HG03460 (cell line): ENCODE results near the gene TAS2R60.
"Not testable (repeated sequence)": the region's sequence is repeated elsewhere in the genome, so short reads cannot be mapped to it uniquely, and the experiment has no call there.

ENCODE experiments used
- ATAC-seq: cut with Tn5 transposase; IDR thresholded peaks from one replicate; pipeline ENCODE4 v1.9.1; 2021; ENCODE audit not compliant: unreplicated experiment

The TAS2R60 gene

GRCh38 chr7:143472071-143472689, 28.9 kb downstream of the TAS2R60 start:
- not testable (repeated sequence) for ATAC-seq

GRCh38 chr7:143477501-143478150, 34.4 kb downstream of the TAS2R60 start, which contains the start of gene TAS2R41:
Gene TAS2R41 (plus strand): TSS chr7:143477873. CDS start chr7:143477873, 0 bp downstream.
- no peak for ATAC-seq

- ATAC-seq = no peak
Observed at GRCh38 chr7:143479055-143479766, 36.0 kb downstream of the TAS2R60 start.

- ATAC-seq = no peak
Observed at GRCh38 chr7:143480501-143480900, 37.2 kb downstream of the TAS2R60 start.

- ATAC-seq = no peak
Observed at GRCh38 chr7:143484119-143484518, 40.9 kb downstream of the TAS2R60 start.

- no peak for ATAC-seq
Observed at GRCh38 chr7:143485094-143485493, 41.8 kb downstream of the TAS2R60 start.

GRCh38 chr7:143485500-143485899, 42.2 kb downstream of the TAS2R60 start:
- ATAC-seq = no peak

- not testable (repeated sequence) for ATAC-seq
Observed at GRCh38 chr7:143486266-143486665, 43.0 kb downstream of the TAS2R60 start.

GRCh38 chr7:143487061-143487460, 43.8 kb downstream of the TAS2R60 start:
- ATAC-seq = no peak

GRCh38 chr7:143487566-143487965, 44.3 kb downstream of the TAS2R60 start:
- ATAC-seq = no peak

- no peak for ATAC-seq
Observed at GRCh38 chr7:143490717-143491306, 47.6 kb downstream of the TAS2R60 start.

GRCh38 chr7:143492043-143492471, 48.8 kb downstream of the TAS2R60 start:
- ATAC-seq = no peak

- ATAC-seq = no peak
Observed at GRCh38 chr7:143492799-143493739, 49.8 kb downstream of the TAS2R60 start.

GRCh38 chr7:143493751-143494150, 50.5 kb downstream of the TAS2R60 start:
- ATAC-seq = no peak
